HG02588 (cell line): Measurements from ENCODE around the gene PAK3.

Experiments used
- ATAC-seq: cut with Tn5 transposase; IDR thresholded peaks from one replicate; pipeline ENCODE4 v1.9.1; 2021; ENCODE audit warnings: mild to moderate bottlenecking, moderate library complexity; ENCODE audit not compliant: unreplicated experiment

The PAK3 gene

GRCh38 chrX:111129921-111130320, 33.9 kb downstream of the PAK3 start:
- no peak for ATAC-seq

- ATAC-seq, result no peak
These were observed 35.6 kb downstream of the PAK3 start for GRCh38 chrX:111131572-111131971.

- ATAC-seq, result no peak
These were observed 37.4 kb downstream of the PAK3 start for GRCh38 chrX:111133389-111133788.

- no peak for ATAC-seq
These were observed 49.9 kb downstream of the PAK3 start for GRCh38 chrX:111145878-111146277.

GRCh38 chrX:111151764-111152163, 55.8 kb downstream of the PAK3 start:
- no peak for ATAC-seq

GRCh38 chrX:111159232-111159631, 63.2 kb downstream of the PAK3 start:
- ATAC-seq, result no peak

- ATAC-seq, result no peak
These were observed 68.7 kb downstream of the PAK3 start for GRCh38 chrX:111164728-111165127.

- no peak for ATAC-seq
These were observed 69.9 kb downstream of the PAK3 start for GRCh38 chrX:111165902-111166301.

GRCh38 chrX:111167334-111167733, 71.3 kb downstream of the PAK3 start:
- peak; percentile 69 for ATAC-seq

GRCh38 chrX:111168314-111168713, 72.3 kb downstream of the PAK3 start:
- no peak for ATAC-seq

GRCh38 chrX:111169141-111169540, 73.2 kb downstream of the PAK3 start:
- ATAC-seq, result no peak

- ATAC-seq, result no peak
These were observed 74.0 kb downstream of the PAK3 start for GRCh38 chrX:111170017-111170416.

- ATAC-seq, result no peak
These were observed 84.8 kb downstream of the PAK3 start for GRCh38 chrX:111180750-111181240.

- no peak for ATAC-seq
These were observed 86.0 kb downstream of the PAK3 start for GRCh38 chrX:111181951-111182350.

GRCh38 chrX:111182997-111183396, 87.0 kb downstream of the PAK3 start:
- ATAC-seq, result no peak

GRCh38 chrX:111191598-111191997, 95.6 kb downstream of the PAK3 start:
- ATAC-seq, result no peak

GRCh38 chrX:111199505-111199904, 103.5 kb downstream of the PAK3 start:
- no peak for ATAC-seq

- no peak for ATAC-seq
These were observed 104.3 kb downstream of the PAK3 start for GRCh38 chrX:111200327-111200726.

GRCh38 chrX:111207851-111208250, 111.9 kb downstream of the PAK3 start:
- no peak for ATAC-seq

GRCh38 chrX:111216293-111216801, 120.4 kb downstream of the PAK3 start:
- ATAC-seq, result no peak

GRCh38 chrX:111244235-111244750, 148.3 kb downstream of the PAK3 start:
- ATAC-seq, result no peak

- no peak for ATAC-seq
These were observed 159.1 kb downstream of the PAK3 start for GRCh38 chrX:111254896-111255693.
